Gastroesophageal sphincter (tissue), 4 donors: ENCODE results near the gene RPS6KL1. TPM values are rescaled to one million over a fixed set of nuclear protein-coding genes. Genes with fewer than 3 reads are reported as not detected.

ENCODE experiments used
- ATAC-seq: fragments of 150-250 bp; one replicate; pipeline ENCODE4 v1.9.1; 2016; ENCODE audit warnings: mild to moderate bottlenecking, moderate library complexity
- H3K27ac ChIP-seq, 4 donors: fragments of 200-600 bp; sonication (generic) in 3 of 4; 1 replicate in 3 of 4; 2 replicates in 1 of 4; pipeline ENCODE4 v1.5.1; 2016 to 2019
- H3K27me3 ChIP-seq: fragments of 200-600 bp; sonication (generic); one replicate; pipeline ENCODE4 v1.5.1; 2019
- H3K36me3 ChIP-seq, 2 donors: fragments of 200-600 bp; sonication (generic); one replicate each; pipeline ENCODE4 v1.5.1; 2019; ENCODE audit warnings: control low read depth in 1 of 2
- H3K4me1 ChIP-seq, 3 donors: fragments of 200-600 bp; sonication (generic); 1 replicate in 2 of 3; 2 replicates in 1 of 3; pipeline ENCODE4 v1.5.1; 2016 to 2019; ENCODE audit warnings: control low read depth in 2 of 3
- H3K4me3 ChIP-seq, 2 donors: fragments of 200-600 bp; sonication (generic); one replicate each; pipeline ENCODE4 v1.5.1; 2019; ENCODE audit warnings: mild to moderate bottlenecking in 1 of 2, moderate library complexity in 1 of 2
- H3K9me3 ChIP-seq, 3 donors: fragments of 200-600 bp; sonication (generic); one replicate each; pipeline ENCODE4 v1.5.1; 2017 to 2019; ENCODE audit warnings: control low read depth in 2 of 3
- EP300 ChIP-seq: sonication (generic); formaldehyde crosslinking; IDR thresholded peaks from one replicate; pipeline ENCODE4 v1.6.1; 2017; ENCODE audit warnings: antibody characterized with exemption, mild to moderate bottlenecking
- POLR2A ChIP-seq, 2 donors: fragments of 450-650 bp; IDR thresholded peaks; one replicate each; pipeline ENCODE4 v1.6.1; 2017; ENCODE audit warnings: antibody characterized with exemption in 2 of 2, mild to moderate bottlenecking in 2 of 2, moderate library complexity in 1 of 2
- POLR2AphosphoS5 ChIP-seq: sonication (generic); formaldehyde crosslinking; IDR thresholded peaks from one replicate; pipeline ENCODE4 v1.6.1; 2017; ENCODE audit warnings: antibody characterized with exemption
- WGBS, 2 donors: methylation state at CpG; one replicate each; pipeline ENCODE4 v1.1.5; 2018; ENCODE audit warnings: low coverage in 1 of 2; 5-methylcytosine and 5-hydroxymethylcytosine counted together
- total RNA-seq, 4 donors: library from RNA; depleted of rRNA; stranded (reverse); fragments of >200 nt; gene quantifications; one replicate each; pipeline ENCODE4 v1.1.0, GENCODE V29; 2016
- TF ChIP-seq, protein P1 (sequence below), 4 experiments: fragments of 200-600 bp in 2 of 4; fragments of 450-650 bp in 2 of 4; sonication (generic) in 1 of 4; IDR thresholded peaks; one replicate each; pipeline ENCODE4 v1.5.1; 2017 to 2019; ENCODE audit warnings: antibody characterized with exemption in 4 of 4, mild to moderate bottlenecking in 2 of 4, moderate library complexity in 2 of 4

Gene RPS6KL1
- total RNA-seq, 4 donors from 2014 or later, result 4.0 to 10.2 (median 8.2) TPM

DNA sequence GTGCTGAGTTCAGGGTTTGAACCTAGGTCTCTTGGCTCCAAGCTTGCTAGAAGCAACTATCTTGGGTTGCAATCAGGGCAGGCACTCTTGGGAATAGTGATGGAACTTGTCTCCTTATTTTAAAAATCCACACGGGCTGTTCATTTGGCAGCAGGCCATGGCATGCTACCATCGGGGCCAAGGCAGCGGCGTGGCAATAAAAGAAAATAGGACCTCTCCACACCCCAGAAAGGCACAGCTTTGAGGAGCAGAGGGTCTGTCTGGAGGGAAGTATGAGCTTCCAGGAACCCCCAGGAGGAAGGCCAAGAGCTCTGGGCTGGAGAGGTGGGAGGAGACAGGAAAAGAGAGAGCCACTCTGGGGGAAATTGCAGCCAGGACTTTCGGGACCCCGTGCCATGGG lies 15.3 kb downstream of the RPS6KL1 start:
- Histone ChIP-seq H3K9me3 (no peaks in the 10 kb centered on the region), H3K4me1 (peaks cover 0 to 36% (median 0%) of the 10 kb centered on the region in 3 donors), H3K4me3 (no peak overlapping the region), H3K36me3 (peaks cover 0 to 28% of the 10 kb centered on the region in 2 donors), H3K27ac (no peak overlapping the region), H3K27me3 (no peaks in the 10 kb centered on the region)
- TF ChIP-seq POLR2AphosphoS5 (no peak), EP300 (no peak), POLR2A (IDR thresholded peaks at IDR 0.05) (no peak)
- TF ChIP-seq, protein P1, sequence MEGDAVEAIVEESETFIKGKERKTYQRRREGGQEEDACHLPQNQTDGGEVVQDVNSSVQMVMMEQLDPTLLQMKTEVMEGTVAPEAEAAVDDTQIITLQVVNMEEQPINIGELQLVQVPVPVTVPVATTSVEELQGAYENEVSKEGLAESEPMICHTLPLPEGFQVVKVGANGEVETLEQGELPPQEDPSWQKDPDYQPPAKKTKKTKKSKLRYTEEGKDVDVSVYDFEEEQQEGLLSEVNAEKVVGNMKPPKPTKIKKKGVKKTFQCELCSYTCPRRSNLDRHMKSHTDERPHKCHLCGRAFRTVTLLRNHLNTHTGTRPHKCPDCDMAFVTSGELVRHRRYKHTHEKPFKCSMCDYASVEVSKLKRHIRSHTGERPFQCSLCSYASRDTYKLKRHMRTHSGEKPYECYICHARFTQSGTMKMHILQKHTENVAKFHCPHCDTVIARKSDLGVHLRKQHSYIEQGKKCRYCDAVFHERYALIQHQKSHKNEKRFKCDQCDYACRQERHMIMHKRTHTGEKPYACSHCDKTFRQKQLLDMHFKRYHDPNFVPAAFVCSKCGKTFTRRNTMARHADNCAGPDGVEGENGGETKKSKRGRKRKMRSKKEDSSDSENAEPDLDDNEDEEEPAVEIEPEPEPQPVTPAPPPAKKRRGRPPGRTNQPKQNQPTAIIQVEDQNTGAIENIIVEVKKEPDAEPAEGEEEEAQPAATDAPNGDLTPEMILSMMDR (IDR thresholded peaks at IDR 0.05), result no peak
- no peak for ATAC-seq
- 35 to 62% methylated on average over 2 to 5 of the region's 6 CpGs for WGBS, 2 donors

GRCh38 chr14:74906925-74907521 lies 16.0 kb downstream of the RPS6KL1 start:
- H3K27me3 ChIP-seq, result no peaks in the 10 kb centered on the region
- TF ChIP-seq, protein P1 (IDR thresholded peaks at IDR 0.05), result no peak
- no peak for TF ChIP-seq POLR2A (IDR thresholded peaks at IDR 0.05)
- no peak for TF ChIP-seq EP300
- no peak for TF ChIP-seq POLR2AphosphoS5
- WGBS, 2 donors, result no CpG with 5 or more reads among the region's 12 CpGs
- no peaks in the 10 kb centered on the region for H3K9me3 ChIP-seq
- H3K36me3 ChIP-seq, result peaks cover 0 to 35% of the 10 kb centered on the region in 2 donors
- peaks cover 0 to 36% (median 0%) of the 10 kb centered on the region in 3 donors for H3K4me1 ChIP-seq
- no peak overlapping the region for H3K4me3 ChIP-seq
- ATAC-seq, result no peak
- no peak overlapping the region for H3K27ac ChIP-seq

DNA sequence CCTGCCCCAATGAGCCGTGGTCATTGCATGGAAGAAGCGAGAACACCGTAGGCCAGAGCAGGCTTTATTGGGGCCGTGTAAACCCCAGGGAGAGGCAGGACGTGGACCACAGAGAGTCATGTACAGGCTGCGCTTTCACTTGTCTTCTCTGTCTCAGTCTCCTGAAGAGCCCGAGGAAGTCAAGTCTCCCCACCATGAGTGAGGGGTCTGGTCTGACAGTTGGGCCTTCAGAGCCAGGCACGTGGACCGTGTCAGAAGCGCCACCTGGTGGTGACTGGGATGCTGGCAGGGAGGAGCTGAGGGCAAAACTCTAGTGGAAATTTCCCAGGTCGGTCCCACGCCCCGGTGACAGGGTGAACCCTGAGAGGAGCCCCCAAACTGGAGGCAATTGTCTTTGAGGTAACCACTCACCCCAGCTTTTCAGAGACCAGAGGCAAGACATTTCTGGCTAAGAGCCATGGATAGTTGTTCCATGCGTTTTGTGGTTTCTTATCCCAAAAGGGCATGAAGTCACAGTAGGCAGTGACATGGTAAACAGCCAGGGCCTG lies 17.4 kb downstream of the RPS6KL1 start:
- Histone ChIP-seq H3K36me3 (peaks cover 0 to 49% of the 10 kb centered on the region in 2 donors), H3K27ac (peak overlapping the region in 3 of 4 donors; percentile 12 to 22 (median 14)), H3K9me3 (no peaks in the 10 kb centered on the region), H3K27me3 (no peaks in the 10 kb centered on the region), H3K4me3 (no peak overlapping the region), H3K4me1 (peaks cover 0 to 36% (median 0%) of the 10 kb centered on the region in 3 donors)
- WGBS, 2 donors, result 40 to 70% methylated on average over 1 to 2 of the region's 14 CpGs
- no peak for TF ChIP-seq POLR2A (IDR thresholded peaks at IDR 0.05)
- TF ChIP-seq POLR2AphosphoS5, result peak; percentile 27
- TF ChIP-seq, protein P1 (IDR thresholded peaks at IDR 0.05), result peak in 3 of 4 experiments; percentile 91 to 94 (median 92)
- ATAC-seq, result peak; percentile 61

- WGBS, 2 donors, result 66 to 81% methylated on average over 2 to 4 of the region's 6 CpGs
- peaks cover 0 to 36% (median 0%) of the 10 kb centered on the region in 3 donors for H3K4me1 ChIP-seq
- peak overlapping the region in 3 of 4 donors; percentile 12 to 22 (median 14) for H3K27ac ChIP-seq
- TF ChIP-seq, protein P1 (IDR thresholded peaks at IDR 0.05), result no peak
- TF ChIP-seq POLR2AphosphoS5 (no peak), POLR2A (IDR thresholded peaks at IDR 0.05) (no peak), EP300 (no peak)
- H3K9me3 ChIP-seq, result no peaks in the 10 kb centered on the region
- H3K36me3 ChIP-seq, result peaks cover 0 to 57% of the 10 kb centered on the region in 2 donors
- no peaks in the 10 kb centered on the region for H3K27me3 ChIP-seq
- ATAC-seq, result no peak
- no peak overlapping the region for H3K4me3 ChIP-seq
These were observed 18.2 kb downstream of the RPS6KL1 start for GRCh38 chr14:74904635-74905503.
